Stomach smooth muscle (tissue), 2 donors: Measurements from ENCODE around the gene GARIN5A.

Experiments
- H3K27ac ChIP-seq: one replicate; pipeline ENCODE4 v1.7.0; 2013; ENCODE audit warnings: mild to moderate bottlenecking, low read length, inconsistent platforms
- H3K27me3 ChIP-seq, 2 donors: one replicate each; pipeline ENCODE4 v1.7.0; 2013; ENCODE audit warnings: low read length in 2 of 2; ENCODE audit not compliant: insufficient read depth in 2 of 2, control insufficient read depth in 1 of 2
- H3K36me3 ChIP-seq, 2 donors: one replicate each; pipeline ENCODE4 v1.7.0; 2013; ENCODE audit warnings: low read length in 2 of 2; ENCODE audit not compliant: control insufficient read depth in 2 of 2, insufficient read depth in 2 of 2
- H3K4me1 ChIP-seq: one replicate; pipeline ENCODE4 v1.7.0; 2013; ENCODE audit warnings: low read length; ENCODE audit not compliant: control insufficient read depth, insufficient read depth
- H3K4me3 ChIP-seq, 2 donors: one replicate each; pipeline ENCODE4 v1.7.0; 2013; ENCODE audit warnings: low read length in 2 of 2
- H3K9ac ChIP-seq, 2 donors: one replicate each; pipeline ENCODE4 v1.7.0; 2013; ENCODE audit warnings: low read length in 2 of 2, mild to moderate bottlenecking in 1 of 2
- H3K9me3 ChIP-seq, 2 donors: one replicate each; pipeline ENCODE4 v1.7.0; 2013; ENCODE audit warnings: low read length in 2 of 2; ENCODE audit not compliant: control insufficient read depth in 2 of 2
- donor health status: healthy.
- donor health status: Pancreatic carcinoma.

The GARIN5A gene

DNA sequence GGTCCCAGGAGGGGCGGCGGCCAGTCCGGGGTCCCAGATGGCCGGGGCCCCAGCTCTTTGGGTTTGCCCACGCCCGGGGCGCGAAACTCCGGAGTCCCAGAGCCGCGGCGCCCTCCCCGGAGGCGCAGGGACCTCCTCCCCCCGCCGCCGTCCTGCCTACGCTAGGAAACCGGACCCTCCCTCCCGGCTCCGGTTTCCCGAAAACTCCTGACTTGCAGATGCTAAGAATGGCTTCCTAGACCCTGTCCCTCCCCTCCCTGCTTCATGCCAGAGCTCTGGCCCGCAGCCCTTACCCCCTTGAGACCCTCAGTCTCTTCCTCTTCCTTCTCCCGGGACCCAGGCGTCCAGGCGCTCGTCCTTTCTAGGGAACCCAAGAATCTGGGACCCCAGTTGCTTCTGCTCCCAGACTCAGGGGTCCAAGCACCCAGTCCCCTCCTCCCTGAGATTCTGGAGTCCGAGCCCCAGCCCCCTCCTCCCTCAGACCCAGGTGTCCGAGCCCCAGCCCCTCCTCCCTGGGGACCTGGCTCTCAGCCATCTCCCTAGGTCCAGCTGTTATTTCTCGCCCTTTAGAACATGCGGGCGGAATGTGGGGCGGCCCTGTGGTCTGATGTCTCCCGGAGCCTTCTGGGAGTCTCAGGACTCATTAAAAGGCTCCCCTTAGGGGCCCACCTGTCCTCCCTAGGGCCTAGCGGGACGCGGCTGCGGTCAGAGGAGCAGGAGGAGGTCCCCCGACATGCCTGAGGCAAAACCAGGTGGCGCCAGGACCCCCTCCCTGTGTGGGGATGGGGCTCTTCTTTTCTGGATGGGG lies 44.2 kb downstream of the GARIN5A start, which contains the start of gene MYBPC2:
TSS of gene MYBPC2 (plus strand) at position 672 of the 808 bp plus-strand sequence. CDS start at position 734, 62 bp downstream.
- Histone ChIP-seq H3K36me3 (no peaks in the 10 kb centered on the region), H3K9ac (peak within 1 kb of the TSS in 1 of 2 donors; percentile 41), H3K4me1 (peaks cover 17% of the 10 kb centered on the region), H3K27ac (no peak within 1 kb of the TSS), H3K27me3 (peaks cover 41 to 47% of the 10 kb centered on the region in 2 donors), H3K9me3 (no peaks in the 10 kb centered on the region), H3K4me3 (peak within 1 kb of the TSS; percentile 70 to 79)

DNA sequence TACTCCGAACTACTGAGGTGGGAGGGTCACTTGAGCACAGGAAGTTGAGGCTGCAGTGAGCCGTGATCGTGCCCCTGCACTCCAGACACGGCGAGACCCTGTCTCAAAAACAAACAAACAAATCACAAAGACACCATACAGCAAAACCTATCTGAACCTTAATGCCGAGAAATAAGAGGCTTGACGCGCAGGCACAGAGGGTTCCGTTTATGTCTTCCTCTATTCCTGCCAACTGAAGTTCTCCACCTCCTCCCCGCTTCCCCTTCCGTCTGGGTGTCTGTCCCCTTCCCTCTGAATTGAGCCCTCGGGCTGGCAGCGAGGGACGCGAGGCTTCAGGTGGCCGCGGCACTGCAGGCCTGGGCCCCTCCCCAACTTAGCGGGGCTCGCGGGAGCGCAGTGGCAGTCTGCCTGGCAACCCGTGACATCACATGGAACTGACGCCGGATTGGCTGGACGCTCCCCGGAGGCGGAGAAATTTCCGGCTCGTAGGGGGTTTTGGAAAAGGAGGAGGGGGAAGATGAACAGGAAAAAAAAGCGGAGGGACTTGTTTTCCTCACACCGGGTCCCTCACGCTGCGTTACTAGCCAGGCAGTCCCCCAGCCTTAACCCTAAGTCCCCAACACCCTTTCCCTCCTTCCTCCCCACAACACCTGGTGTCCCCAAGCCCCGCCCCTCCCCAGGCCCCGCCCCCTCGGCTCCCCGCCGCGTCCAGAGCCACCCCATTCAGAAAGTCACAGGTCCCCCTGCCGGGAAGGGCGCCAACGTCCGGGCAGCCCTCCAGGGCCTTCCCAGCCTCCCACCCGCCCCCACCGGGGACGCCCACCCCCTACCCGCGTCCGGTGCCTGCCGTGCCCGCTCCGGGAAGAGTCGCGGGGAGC lies 45.1 kb downstream of the GARIN5A start:
- H3K9me3 ChIP-seq, result no peaks in the 10 kb centered on the region
- H3K27me3 ChIP-seq, result peaks cover 41 to 44% of the 10 kb centered on the region in 2 donors
- H3K27ac ChIP-seq, result no peak overlapping the region
- no peaks in the 10 kb centered on the region for H3K36me3 ChIP-seq
- peaks cover 17% of the 10 kb centered on the region for H3K4me1 ChIP-seq
- H3K9ac ChIP-seq, result peak overlapping the region; percentile 41 to 58
- H3K4me3 ChIP-seq, result peak overlapping the region; percentile 70 to 79

DNA sequence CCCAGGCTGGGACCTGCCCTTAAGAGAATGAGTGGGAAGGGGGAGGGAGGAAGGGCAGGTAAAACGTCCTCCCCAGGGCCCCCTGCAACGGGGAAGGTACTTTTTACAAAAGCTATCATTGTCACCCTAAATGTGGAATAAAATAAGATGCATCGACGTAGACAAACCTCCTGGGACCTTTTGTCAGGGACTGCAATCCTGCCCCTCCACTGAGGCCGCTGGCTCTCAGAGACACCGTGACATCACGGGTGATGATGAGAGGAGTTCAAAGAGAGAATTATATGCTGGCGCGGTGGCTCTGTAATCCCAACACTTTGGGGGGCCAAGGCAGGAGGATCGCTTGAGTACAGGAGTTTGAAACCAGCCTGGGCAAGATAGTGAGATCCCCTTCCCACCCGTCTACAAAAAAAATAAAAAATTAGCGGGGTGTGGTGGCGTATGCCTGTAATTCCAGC lies 45.7 kb downstream of the GARIN5A start:
- H3K36me3 ChIP-seq, result no peaks in the 10 kb centered on the region
- peaks cover 17% of the 10 kb centered on the region for H3K4me1 ChIP-seq
- no peak overlapping the region for H3K27ac ChIP-seq
- H3K27me3 ChIP-seq, result peaks cover 41 to 44% of the 10 kb centered on the region in 2 donors
- H3K9ac ChIP-seq, result peak overlapping the region; percentile 41 to 58
- peak overlapping the region; percentile 70 to 79 for H3K4me3 ChIP-seq
- H3K9me3 ChIP-seq, result no peaks in the 10 kb centered on the region

DNA sequence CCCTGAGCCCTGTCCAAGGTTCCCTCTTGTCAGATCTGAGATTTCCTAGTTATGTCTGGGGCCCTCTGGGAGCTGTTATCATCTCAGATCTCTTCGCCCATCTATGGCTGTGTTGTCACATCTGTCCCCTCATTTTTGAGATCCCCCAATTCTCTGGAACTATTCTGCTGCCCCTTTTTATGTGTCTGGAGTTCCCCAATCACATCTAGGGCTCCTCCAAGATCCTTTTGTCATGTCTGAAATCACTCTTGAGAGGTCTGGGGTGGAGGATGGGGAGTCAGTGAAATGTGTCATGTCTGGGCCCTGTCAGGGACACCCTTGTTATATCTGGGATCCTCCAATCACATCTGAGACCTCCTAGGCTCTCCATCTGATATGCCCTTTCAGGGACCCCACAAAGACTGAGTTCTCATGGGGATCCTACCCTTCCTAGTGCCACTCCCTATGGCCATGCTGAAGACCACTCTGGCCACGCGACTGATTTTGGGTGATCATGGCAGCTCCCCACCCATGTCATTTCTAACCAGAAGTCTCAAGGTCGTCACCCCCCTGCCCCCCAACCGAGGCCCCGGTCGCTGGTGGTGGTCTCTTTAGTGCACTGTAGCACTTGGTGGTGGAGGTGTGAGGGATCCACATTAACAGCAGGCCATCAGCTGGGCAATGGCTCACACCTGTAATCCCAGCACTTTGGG lies 47.7 kb downstream of the GARIN5A start:
- Histone ChIP-seq H3K27ac (no peak overlapping the region), H3K36me3 (no peaks in the 10 kb centered on the region), H3K4me3 (no peak overlapping the region), H3K9ac (no peak overlapping the region), H3K27me3 (peaks cover 34 to 37% of the 10 kb centered on the region in 2 donors), H3K4me1 (peaks cover 17% of the 10 kb centered on the region), H3K9me3 (no peaks in the 10 kb centered on the region)

DNA sequence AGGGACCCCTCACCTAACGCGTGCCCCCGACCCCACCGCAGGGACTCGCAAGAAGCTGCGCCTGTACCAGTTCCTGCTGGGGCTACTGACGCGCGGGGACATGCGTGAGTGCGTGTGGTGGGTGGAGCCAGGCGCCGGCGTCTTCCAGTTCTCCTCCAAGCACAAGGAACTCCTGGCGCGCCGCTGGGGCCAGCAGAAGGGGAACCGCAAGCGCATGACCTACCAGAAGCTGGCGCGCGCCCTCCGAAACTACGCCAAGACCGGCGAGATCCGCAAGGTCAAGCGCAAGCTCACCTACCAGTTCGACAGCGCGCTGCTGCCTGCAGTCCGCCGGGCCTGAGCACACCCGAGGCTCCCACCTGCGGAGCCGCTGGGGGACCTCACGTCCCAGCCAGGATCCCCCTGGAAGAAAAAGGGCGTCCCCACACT lies 48.6 kb downstream of the GARIN5A start:
- H3K36me3 ChIP-seq, result no peaks in the 10 kb centered on the region
- H3K9me3 ChIP-seq, result no peaks in the 10 kb centered on the region
- H3K27me3 ChIP-seq, result peaks cover 29 to 36% of the 10 kb centered on the region in 2 donors
- peaks cover 17% of the 10 kb centered on the region for H3K4me1 ChIP-seq
- peak overlapping the region in 1 of 2 donors; percentile 40 for H3K4me3 ChIP-seq
- H3K9ac ChIP-seq, result peak overlapping the region in 1 of 2 donors; percentile 31
- H3K27ac ChIP-seq, result no peak overlapping the region

DNA sequence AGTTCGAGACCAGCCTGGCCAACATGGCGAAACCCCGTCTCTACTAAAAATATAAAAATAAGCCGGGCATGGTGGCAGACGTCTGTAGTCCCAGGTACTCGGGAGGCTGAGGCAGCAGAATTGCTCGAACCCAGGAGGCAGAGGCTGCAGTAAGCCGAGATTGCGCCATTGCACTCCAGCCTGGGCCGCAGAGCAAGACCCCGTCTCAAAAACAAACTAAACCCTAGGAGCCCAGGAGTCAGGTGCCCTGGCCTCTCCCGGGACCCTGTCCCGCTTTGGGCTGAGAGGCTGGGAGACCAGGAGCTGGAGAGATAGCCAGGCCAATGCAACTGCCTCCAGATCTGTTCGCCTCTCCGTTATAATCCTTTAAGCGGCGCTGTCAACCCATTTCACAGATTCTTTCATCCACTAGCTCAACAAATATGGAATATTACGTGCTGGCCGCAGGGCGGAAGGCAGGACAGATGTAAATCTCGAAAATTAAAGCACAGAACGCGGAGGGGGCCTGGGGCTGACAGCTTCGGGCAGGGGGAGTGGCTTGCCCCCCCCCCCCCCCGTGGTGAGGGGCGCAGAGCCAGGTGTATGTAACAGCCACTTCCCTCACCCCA lies 49.2 kb downstream of the GARIN5A start:
- Histone ChIP-seq H3K4me1 (peaks cover 16% of the 10 kb centered on the region), H3K27ac (no peak overlapping the region), H3K9ac (no peak overlapping the region), H3K9me3 (no peaks in the 10 kb centered on the region), H3K4me3 (no peak overlapping the region), H3K36me3 (no peaks in the 10 kb centered on the region), H3K27me3 (peaks cover 26 to 33% of the 10 kb centered on the region in 2 donors)

DNA sequence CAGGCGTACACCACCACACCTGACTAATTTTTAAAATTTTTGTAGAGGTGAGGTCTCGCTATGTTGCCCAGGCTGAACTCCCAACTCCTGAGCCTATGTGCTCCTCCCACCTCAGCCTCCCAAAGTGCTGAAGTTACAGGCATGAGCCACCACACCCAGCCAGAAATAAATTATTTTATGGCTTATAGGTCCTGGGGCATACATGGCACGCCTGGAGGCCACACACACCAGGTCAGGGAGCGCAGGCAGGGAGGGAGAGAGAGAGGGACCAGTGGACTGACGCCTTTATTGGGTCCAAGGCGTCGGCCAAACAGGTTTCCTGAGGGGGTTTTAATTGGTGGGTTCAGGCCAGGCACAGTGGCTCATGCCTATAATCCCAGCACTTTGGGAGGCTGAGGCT lies 51.1 kb downstream of the GARIN5A start:
- Histone ChIP-seq H3K27me3 (peaks cover 24 to 34% of the 10 kb centered on the region in 2 donors), H3K4me3 (no peak overlapping the region), H3K9ac (no peak overlapping the region), H3K27ac (no peak overlapping the region), H3K36me3 (no peaks in the 10 kb centered on the region), H3K9me3 (no peaks in the 10 kb centered on the region), H3K4me1 (peaks cover 7% of the 10 kb centered on the region)

DNA sequence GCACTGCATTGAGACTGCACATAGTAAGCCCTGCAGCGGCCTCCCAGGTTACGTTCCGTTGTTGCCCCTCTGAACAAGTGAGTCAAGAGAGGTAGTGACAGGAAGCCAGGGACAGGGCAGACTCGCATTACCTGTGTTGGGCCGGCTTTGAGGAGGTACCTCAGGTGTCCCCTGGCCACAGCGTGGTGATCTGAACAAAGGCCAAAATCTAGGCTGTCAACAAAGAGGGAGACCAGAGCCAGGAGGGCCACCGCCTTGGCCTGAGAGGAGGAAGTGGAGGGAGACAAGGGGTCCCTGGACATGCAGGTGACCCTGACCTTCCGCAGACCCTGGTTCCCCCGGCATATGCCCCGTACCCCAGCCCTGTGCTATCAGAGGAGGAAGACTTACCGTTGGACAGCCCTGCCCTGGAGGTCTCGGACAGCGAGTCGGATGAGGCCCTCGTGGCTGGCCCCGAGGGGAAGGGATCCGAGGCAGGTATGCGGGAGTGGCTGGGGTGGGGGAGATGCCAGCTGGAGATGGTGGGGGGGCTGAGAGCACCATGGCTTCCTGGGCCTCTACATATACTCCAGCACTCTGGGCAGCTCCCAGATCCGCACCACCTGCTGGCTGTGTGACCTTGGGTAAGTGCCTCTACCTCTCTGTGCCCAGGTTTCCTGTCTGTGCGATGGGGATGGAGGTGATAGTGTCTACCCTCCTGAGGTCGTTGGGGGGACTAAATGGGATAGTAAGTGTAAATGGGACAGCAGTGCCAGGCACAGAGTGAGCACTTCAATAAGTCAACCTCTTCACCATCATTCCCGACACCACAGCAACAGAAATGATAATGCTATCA lies 53.2 kb downstream of the GARIN5A start:
- H3K9me3 ChIP-seq, result no peaks in the 10 kb centered on the region
- no peak overlapping the region for H3K9ac ChIP-seq
- H3K4me1 ChIP-seq, result peaks cover 12% of the 10 kb centered on the region
- H3K4me3 ChIP-seq, result no peak overlapping the region
- H3K27ac ChIP-seq, result no peak overlapping the region
- peaks cover 37% of the 10 kb centered on the region in 2 donors for H3K27me3 ChIP-seq
- H3K36me3 ChIP-seq, result no peaks in the 10 kb centered on the region

DNA sequence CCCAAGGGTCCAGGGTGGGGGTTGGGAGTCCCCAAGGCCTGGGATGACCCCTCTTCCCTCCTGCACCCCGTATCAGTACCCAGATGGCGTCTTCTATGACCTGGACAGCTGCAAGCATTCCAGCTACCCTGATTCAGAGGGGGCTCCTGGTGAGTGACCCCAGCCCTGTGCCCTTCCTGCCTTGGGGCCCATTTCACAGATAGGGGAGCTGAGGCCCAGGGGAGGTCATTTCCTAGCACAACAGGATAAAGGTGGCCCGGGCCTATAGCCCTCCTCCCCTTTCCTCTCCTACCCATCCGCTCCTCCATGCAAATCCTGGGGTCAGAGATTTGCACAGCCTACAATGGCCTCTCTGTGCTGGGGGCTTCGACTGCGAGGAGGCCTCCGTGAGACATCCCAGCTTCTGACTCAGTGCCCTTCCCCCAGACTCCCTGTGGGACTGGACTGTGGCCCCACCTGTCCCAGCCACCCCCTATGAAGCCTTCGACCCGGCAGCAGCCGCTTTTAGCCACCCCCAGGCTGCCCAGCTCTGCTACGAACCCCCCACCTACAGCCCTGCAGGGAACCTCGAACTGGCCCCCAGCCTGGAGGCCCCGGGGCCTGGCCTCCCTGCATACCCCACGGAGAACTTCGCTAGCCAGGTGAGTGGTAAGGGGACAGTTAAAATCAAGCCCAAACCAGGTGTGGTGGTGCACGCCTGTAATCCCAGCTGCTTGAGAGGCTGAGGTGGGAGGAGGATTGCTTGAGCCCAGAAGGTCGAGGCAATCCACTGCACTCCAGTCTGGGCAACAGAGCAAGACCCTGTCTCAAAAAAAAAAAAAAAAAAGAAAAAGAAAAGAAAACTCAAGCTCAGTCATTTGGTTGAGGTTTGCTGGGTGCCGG lies 54.0 kb downstream of the GARIN5A start:
- peaks cover 5% of the 10 kb centered on the region for H3K4me1 ChIP-seq
- H3K9ac ChIP-seq, result no peak overlapping the region
- no peaks in the 10 kb centered on the region for H3K9me3 ChIP-seq
- H3K27me3 ChIP-seq, result peaks cover 38 to 44% of the 10 kb centered on the region in 2 donors
- no peak overlapping the region for H3K4me3 ChIP-seq
- H3K36me3 ChIP-seq, result no peaks in the 10 kb centered on the region
- no peak overlapping the region for H3K27ac ChIP-seq
